Urothelium cell line (cell line): ENCODE data around the gene CDC25C.

Experiments used
- DNase-seq: peaks from one replicate; pipeline ENCODE4 v3.0.0; 2011; ENCODE audit warnings: low spot score, mixed read lengths
- FAIRE-seq: peaks from 2 replicates; lab custom pipeline; 2011; peaks lifted over from hg19 to GRCh38; lab: Jason Lieb, UNC

CDC25C gene

GRCh38 chr5:138240650-138241385, 90.8 kb downstream of the CDC25C start:
- FAIRE-seq (no peak), DNase-seq (no peak)

- FAIRE-seq (no peak), DNase-seq (no peak)
Measured at GRCh38 chr5:138238034-138238433, 93.6 kb downstream of the CDC25C start.
